ENCODE results near the gene SULT6B1.
"Not testable (repeated sequence)": the region's sequence is repeated elsewhere in the genome, so short reads cannot be mapped to it uniquely, and the experiment has no call there.

The SULT6B1 gene

DNA sequence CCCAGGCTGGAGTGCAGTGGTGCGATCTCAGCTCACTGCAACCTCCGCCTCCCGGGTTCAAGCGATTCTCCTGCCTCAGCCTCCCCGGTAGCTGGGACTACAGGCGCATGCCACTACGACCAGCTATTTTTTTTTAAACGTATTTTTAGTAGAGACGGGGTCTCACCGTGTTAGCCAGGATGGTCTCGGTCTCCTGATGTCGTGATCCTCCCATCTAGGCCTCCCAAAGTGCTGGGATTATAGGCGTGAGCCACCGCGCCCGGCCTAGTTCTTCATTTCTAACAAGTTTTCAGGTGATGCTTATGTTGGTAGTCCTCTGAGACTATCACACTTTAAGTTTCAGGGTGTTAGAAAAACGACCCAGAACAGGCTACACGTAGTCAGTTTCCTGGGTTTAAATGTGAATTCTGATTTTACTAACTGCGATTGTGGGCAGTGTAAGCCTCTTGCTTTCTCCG is 7.4 kb upstream of the SULT6B1 start:
- not testable (repeated sequence) for DNase-seq

DNA sequence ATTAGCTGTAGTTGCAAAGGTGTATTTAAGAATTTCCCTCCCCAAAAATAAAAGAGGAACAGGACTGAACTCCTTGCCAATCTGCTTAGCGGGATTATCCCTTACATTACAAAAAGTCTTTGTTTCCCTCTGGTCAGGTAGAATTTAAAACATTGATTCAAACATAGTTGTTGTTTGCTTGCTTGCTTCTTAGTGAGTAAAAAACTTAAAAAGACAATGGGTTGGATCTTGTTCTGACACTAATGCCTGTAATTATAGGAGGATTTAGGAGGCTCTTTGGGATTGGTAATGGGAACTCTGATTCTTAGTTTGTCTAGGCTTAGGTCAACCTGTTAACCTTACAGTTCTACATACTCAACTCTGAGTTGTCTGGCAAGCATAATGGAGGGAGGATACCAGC is 4.1 kb upstream of the SULT6B1 start:
- DNase-seq, result no peak

DNA sequence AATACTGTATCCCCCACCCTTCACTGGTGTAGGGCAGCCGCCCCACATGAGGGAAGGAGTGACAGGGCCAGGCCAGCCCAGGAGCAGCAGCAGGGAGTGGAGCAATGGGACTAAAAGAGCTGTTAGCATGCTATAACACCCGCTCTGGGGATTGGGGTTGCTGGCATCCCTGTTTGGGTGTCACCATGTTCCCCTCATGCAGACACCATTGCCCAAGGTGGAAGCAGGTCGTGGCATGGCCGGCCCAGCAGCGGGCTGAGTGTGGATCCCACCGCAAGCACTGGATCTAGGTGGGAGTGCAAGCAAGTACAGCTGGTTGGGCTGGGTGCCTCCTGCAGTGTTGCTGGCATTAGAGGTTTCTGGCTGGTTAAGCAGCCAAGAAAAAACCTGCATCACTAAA is 3.3 kb upstream of the SULT6B1 start:
- DNase-seq, result no peak

DNA sequence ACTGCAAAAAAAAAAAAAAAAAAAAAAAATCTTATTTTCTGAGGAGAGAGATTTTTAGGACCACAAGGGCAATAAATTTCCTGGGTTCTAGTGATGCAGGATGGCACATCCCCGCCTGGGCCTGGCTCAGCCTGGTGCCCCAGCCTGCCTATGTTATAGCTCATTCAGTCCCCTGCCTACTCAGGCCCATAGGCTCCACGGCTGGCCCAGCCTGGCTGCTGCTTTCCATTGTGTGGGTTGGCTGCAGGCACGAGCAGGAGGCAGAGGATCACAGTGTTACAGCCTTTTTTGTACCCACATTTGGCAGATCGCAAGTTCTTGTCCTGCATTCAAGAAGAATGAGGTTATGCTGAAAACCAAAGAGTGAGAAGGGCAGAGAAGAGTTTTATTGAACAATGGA is 2.8 kb upstream of the SULT6B1 start:
- peak; percentile 5 for DNase-seq

DNA sequence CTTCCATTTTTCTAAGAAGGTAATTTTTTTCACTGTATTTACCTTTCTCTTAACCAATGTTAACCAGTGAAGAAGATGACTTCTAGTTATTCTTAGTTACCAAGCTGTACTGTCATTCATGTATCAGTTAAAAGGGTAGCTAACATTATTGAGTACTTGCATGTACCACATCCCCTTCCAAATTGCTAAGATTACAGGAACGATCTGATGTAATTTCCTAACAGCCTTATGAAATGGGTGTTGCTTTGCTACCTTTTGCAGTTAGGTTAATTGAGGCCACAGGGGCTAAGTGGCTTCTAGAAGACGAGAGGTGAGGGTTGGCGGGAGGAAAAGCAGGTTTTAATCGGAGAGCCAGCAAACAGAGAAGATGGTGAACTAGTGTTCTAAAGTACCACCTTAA is 1.8 kb upstream of the SULT6B1 start:
- DNase-seq, result no peak

DNA sequence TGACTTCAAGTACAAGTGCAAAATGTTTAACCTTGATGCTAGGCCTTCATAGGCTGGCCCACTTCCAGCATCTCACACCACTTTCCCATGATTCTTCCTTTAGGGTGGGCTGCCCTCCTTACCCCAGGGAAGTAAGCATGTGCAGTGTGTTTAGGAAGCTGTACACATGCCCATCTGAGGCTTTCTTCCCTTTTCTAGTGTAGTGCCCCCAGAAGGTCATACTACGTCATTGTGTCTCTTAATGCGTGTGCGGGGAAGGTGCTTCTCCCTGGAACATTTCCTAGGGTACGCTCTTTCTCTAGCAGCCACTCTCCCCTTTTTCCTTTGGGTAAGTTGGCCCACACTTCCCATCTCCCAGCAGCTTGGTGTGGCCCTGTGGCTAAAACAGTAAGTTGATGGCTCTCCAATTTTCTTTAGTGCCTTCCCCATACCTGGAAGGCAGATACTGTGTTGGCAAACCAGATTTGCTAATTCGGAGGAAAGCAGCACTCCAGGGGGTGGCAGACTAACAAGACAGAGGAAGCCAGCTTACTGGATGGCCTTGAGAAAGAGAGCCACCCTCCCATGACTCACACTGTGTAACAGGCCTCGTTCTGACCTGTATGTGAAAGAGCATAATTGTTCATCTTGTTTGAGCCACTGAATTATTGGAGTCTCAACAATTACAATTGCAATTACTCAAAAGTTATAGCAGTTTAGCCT is 1.1 kb upstream of the SULT6B1 start:
- peak; percentile 49 for DNase-seq

DNA sequence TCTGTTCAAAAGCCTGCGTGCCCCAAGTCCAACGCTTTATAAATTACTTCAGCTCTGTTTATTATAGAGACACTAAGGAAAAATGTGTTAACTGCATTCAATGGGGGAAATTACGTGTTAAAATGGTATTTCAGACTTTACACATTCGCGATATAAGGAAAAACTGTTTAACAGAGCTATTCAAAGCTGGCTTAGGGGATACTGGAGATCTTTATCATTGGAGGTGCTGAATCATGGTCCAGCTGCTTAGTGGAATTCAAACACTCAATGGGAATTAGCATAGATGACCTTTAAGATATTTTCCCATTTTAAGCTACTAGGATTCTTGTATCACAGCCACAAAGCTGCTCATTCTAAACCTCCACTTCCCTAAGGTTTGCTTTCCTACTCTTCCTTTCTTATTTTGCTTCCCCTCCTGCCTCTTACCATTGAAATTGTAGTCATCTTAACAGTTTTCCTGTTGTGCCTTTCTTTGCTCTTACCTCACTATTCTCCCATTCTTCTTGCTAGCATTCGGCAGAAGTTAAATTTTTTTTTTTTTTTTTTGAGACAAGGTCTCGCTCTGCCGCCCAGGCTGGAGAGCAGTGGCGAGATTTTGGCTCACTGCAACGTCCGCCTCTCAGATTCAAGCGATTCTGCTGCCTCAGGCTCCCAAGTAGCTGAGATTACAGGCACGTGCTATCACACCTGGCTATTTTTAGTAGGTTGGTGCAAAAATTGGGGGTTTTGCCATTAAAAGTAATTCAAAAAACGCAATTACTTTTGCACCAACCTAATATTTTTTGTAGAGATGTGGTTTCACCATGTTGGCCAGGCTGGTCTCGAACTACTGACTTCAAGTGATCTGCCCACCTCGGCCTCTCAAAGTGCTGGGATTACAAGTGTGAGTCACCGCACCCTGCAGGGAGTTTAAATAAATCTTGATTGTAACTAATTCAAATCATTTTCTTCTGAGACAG is 6.5 kb downstream of the SULT6B1 start:
- DNase-seq, result no peak

DNA sequence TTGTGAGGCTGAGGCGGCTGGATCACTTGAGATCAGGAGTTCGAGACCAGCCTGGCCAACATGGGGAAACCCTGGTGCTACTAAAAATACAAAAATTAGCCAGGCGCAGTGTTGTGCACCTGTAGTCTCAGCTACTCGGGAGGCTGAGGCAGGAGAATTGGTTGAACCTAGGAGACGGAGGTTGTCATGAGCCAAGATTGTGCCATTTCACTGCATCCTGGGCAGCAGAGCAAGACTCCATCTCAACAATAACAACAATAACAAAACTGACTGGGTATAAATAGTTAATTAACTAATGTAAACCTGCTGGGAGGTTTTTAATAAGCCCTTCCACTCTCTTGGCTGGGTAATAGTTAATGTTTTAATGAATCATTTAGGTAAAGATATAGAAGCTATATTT is 7.8 kb downstream of the SULT6B1 start:
- DNase-seq, result no peak

DNA sequence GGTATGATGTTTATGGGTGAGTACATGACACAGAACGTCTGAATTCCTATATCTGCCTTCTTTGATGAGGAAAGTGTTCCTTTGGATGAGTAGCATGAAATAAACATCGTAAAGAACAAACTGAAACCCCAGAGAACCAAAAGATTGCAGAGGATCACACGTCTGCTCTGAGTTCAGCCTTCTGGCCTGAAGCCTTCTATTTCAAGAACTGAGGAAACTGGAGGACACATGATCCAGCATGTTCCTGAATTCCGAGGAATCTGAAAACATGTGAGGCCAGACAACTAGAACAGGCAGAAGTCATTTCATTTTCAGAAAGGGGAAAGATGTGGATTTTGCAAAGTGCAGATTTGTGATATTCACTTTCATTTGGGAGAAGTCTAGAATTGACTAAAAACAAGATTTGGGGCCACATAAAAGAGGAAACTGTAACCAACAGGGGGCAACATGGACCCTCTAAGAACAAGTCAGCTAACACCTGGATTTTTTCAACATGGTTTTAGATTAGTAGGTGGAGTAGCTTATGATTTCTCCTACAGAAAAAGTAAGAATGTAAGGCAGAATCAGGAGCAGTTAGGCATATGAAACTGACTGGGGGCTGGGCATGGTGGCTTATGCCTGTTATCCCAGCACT is 8.3 kb downstream of the SULT6B1 start:
- no peak for DNase-seq

DNA sequence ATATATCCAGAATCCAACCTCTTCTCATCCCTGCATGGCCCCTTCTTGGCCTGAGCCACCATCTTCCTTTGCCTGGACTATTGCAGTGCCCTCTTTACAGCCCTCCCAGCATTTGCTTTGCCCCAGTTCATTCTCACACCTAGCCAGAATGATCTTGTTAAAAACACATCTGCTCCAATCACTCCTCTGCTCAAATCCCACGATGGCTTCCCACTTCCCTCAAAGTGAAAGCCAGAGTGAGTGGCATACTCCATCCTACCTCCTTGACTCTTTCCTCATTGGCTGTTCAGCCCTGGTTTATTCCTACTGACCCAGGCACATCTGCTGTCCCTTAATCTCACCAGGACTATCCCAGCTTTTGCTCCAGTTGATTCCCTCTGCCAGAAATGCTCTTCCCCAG is 14.7 kb downstream of the SULT6B1 start:
- DNase-seq, result no peak

DNA sequence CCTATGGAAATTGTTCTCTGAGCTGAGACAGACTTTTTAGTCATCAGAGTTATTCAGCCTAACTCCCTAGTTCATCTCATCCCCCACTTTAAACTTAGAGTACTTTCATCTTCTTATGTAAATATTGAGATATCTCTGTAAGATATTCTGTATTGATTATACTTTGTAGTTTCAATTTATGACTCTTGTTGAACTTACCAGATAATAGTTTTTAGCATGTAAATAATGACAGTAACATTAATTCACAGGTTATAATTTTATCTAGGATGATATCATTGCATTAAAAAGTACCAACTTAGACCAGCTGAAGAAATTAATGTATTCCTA is 16.9 kb downstream of the SULT6B1 start:
- DNase-seq, result no peak

DNA sequence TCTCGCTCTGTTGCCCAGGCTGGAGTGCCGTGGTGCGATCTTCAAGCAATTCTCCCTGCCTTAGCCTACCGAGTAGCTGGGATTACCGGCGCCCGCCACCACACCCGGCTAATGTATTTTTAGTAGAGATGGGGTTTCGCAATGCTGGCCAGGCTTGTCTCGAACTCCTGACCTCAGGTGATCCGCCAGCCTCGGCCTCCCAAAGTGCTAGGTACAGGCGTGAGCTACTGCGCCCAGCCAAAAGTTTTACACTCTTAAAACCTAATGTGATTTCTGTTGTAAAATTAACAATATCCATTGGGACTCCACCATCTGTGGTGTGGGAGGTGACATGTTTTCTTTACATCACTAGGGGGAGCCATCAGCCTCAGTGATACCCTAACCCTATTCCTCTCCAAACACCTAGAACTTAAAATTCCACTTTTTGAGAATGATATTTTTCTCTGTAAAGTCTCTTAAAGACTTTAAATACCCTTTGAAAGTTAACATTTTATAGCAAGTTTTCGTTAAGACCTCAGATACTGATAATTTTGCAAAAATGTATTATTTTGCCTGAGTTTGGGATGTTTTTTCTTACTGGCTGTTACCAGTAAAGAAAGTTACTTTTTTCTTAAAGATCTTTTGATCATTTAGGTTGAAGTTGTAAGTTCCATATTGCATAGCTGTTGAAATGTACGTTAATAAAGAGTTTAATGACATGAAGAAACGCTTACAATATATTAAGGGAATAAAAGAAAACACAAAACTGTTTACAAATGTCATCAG is 20.1 kb downstream of the SULT6B1 start:
- no peak for DNase-seq

DNA sequence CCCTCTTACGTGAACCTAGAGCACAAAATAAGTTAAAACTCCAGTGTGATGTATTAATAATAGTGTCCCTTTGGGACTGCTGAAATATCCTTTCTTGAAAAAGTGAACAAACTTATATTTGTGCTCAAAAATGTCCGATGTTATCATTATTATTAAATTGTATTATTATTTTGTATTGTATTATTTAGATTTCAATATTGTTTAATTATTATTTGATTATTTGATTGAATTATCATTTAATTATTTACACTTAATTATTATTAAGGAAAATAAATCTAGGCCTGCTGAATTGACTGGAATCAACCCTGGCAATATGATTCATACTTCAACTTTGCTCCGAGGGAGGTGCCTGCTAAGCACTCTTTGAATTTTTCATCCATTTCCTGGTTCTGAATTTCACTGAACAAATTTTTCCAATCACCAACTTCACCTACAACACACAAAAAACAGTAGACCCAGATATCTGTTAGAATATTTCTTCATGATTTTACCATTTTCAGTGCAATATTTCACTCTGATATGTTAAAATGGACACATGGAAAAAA is 20.8 kb downstream of the SULT6B1 start:
- DNase-seq, result no peak

DNA sequence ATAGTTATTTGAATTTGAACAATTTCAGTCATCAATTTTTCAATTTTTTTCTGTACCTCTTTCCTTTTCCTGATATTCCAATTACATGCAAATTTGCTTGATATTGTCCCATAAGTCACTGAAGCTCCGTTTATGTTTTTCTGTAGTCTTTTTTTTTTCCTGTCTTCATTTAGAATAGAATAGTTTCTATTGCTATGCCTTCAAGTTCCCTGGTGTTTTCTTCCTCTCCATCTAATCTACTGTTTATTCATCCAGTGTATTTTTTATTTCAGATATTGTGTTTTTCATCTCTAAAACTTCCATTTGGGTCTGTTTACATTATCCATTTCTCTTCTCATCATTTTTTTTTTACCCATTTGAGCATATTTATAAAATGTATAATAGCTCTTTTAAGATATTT is 23.7 kb downstream of the SULT6B1 start:
- DNase-seq, result no peak

DNA sequence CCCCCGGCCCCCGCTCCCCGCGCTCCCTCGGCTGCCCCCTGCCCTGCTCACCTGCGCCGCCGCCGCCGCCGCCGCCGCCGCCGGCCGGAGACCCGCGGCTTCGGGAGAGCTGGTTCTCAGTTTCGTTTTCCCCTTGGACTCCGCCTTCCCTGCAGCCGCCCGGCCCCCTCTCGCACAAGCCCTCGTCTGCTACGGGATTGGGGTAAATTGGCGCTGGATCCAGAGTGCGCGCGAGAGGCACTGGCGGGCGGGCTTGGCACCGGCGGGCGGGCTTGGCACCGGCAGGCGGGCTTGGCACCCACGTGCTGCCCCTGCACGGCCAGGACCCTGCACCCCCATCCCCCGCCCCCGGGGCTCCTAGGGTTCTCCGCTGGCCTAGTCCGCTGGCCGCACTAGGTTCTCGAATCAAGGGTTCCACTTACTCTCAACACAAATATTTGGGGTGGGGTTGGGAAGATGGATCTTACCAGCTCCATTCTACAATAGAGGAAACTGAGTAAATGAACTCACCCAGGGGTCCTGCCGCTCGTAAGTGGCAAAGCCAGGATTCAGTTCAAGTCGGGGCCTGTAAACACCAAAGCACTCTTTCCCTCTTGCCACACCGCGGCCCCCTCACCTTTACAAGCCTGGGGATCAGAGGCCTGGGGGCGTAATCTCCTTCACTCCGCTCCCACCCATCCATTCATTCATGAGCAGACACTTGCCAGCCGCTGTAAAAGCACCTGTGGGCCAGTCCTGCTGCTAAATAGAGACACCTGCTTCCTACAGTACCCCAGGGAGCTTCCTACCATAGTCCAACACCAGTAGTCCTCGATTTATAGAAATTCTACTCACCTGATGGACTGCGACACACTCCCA is 31.4 kb downstream of the SULT6B1 start, which contains the start of gene EIF2AK2:
TSS of gene EIF2AK2 (minus strand) at position 124 of the 858 bp plus-strand sequence. CDS start 9,174 bp downstream, outside the sequence.
- DNase-seq, result peak; percentile 58

DNA sequence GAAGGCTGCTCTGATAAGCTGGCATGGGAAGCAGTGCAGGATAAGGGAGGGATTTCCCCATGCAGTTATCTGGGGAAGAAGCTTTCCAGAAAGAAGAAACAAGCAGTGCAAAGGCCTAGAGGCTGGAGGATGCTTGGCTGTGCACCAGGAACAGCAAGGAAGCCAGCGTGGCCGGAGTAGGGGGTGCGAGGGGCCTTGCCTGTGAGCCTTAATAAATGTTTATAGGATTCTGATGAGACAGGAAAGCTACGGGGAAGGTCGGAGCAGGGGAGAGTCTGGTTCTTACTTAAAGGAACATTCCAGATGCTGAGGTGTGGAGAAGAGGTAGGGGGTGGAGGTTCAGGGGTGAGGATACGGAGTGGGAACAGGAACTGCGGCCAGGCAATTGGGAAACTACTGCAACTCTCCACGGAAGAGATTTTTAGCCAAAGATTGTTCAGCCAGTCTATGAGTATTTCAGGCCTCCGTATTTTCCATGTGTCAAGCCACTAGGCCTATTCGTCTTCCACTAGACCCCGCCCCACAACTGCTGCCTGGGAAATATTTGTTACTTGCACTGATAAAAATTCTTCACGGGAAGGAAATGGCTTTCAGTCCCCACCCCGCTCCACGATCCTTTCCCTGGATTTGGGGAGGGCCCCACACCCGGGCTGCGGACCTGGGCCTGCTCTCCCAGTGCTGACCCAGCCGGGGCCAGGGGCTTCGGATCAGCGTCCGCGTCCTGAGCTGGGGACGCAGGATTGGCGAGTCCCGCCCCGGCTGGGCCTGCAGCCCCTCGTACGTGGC is 32.2 kb downstream of the SULT6B1 start:
- DNase-seq, result no peak

DNA sequence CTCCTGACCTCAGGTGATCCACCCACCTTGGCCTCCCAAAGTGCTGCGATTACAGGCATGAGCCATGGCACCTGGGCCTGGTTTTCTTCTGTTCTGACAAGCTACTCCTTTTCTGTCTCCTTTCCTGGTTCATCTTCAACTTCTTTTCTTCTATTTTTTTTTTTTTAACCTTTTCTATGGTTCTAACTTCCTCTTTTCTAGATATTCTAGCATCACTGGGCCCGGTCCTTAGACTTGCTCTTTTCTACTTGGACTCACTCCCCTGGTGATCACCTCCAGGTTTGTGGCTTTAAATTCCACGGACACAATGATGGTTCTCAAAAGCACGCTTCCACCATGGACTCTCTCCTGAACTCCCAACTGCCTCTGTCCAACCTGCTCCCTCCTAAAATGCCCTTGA is 33.7 kb downstream of the SULT6B1 start:
- DNase-seq, result no peak

DNA sequence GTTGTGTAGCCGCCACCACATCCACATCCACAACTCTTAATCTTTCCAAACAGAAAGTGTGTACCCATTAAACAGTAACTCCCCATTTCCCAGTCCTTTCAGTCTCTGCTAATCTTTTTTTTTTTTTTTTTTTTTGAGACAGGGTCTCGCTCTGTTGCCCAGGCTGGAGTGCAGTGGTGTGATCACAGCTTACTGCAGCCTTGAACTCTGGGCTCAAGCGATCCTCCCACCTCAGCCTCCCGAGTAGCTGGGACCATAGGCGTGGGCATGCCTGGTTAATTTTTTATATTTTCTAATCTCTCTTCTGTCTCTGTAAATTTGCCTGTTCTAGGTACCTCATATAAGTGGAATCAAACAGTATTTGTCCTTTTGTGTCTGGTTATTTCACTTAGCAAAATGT is 35.2 kb downstream of the SULT6B1 start:
- DNase-seq, result no peak

DNA sequence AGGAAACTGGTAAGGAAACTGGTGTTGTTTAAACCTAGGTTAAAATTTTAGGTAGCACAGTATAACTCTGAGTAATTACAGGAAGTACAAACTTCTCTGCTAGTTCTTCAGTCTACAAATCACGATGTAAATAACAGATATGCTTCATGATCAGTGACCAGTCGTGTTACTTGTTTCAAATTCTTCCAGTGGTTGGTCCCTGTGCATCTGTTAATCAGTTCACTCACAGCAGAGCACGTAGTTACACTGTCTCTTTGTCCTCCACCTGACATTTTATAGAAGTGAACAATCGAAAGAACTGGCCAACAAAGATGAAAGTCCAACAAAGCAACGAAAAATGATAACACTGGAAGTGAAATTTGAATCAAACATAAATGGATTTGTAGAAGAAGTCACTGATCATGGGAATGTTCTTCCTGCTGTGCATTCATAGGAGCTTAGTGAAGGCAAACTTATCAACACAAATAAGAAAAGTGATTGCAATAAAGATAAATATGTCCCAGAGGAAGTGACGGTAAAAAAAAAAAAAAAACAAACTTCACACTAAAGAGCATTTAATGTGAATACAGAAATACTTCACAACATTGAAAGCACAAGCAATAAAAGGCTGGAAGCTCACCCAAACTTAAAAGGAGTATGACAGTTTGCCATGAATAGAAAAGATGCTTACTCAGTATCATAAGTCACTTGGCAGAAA is 38.7 kb downstream of the SULT6B1 start:
- DNase-seq, result no peak

DNA sequence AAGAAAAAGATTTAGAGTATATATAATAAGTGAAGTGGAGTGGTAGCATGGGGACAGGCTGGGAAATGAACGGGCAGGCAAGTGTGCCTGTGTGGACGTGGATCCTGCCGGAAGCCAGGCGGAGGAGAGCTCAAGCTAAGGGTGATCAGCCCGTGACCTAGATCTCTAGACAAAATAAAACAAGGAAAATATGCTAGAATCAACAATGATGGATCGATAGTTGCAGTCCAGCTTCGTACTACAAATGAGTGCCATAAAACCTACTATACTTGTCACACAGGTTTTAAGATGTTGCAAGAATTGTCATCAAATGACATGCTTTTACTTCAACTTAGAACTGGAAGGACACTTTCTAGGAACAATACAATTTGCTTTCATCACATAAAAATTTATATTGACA is 40.1 kb downstream of the SULT6B1 start:
- no peak for DNase-seq
